ENCODE data around the gene LAMTOR4.
"Not testable (repeated sequence)": the region's sequence is repeated elsewhere in the genome, so short reads cannot be mapped to it uniquely, and the experiment has no call there.

Gene LAMTOR4

GRCh38 chr7:100171087-100171681, 22.5 kb downstream of the LAMTOR4 start:
- no peak for DNase-seq (ENCODE audit: low read depth)

DNA sequence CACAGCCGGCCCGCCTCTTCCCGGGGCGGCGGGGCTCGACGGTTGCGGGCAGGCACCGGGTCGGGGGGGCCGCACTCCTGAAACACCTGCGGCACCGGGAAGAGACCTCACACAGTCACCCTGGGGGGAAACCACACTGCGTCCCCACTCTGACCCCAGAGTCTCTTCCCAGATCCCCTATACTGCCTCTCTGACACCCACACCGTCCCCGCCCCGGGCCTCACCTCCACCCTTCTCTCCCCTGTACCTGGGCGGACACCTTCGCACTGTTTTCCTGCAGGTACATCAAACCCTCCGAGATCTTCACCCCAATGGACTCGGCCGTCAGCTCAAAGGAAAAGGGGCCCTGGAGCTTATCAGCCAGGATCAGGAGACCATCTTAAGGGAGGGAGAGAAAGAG, 23.1 kb downstream of the LAMTOR4 start:
- no peak for DNase-seq (ENCODE audit: low read depth)

DNA sequence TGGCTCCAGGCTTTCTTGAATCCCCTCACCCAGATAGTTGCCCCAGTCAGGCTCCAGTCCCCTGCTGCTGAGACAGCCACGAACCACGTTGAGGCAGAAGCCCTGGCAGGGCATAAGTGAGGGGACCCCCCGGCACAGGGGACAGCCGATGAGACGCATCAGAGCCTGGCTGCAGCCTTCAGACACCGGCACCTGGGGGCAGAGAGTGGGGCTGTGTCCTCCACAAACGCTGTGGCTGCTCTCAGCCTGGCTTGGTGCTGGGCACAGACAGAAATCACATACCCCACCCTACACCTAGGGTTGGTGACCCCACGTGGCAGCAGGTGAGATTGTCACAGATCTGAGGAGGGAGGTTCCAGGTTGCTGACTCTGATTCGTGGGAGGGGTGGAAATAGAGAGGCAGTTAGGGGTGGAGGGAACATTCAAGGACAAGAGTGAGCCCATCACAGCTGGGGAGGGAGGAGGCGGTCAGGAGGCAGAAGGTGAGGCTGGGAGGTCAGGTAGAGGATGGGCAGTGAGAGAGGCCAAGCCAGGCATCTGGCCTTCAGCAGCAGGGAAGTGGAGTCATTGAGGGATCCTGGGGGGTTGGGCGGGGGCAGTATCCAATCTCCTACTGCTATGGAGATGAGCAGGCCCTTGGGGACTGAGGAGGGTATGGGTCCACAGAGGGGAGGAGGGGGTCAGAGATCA, 25.2 kb downstream of the LAMTOR4 start:
- no peak for DNase-seq (ENCODE audit: low read depth)

DNA sequence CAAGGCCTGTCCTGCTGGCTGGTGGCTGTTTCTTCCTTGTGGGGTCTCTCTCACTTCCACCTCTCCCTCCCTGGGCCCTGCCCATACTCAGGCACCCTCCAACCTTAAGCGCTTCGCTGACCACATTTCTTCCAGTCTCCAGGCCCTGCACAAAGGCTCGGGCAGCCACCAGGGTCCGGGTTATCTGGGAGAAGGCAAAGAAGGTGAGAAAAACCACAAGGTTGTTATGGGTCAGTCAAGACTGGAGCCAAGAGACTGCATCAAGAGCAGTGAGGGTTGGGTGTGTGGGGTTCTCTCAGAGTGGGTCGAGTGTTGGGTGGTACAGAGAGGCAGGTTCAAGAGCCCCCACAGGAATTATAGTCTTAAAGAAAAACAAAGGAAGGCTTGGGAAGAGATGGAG, 25.9 kb downstream of the LAMTOR4 start:
- DNase-seq (ENCODE audit: low read depth): no peak

DNA sequence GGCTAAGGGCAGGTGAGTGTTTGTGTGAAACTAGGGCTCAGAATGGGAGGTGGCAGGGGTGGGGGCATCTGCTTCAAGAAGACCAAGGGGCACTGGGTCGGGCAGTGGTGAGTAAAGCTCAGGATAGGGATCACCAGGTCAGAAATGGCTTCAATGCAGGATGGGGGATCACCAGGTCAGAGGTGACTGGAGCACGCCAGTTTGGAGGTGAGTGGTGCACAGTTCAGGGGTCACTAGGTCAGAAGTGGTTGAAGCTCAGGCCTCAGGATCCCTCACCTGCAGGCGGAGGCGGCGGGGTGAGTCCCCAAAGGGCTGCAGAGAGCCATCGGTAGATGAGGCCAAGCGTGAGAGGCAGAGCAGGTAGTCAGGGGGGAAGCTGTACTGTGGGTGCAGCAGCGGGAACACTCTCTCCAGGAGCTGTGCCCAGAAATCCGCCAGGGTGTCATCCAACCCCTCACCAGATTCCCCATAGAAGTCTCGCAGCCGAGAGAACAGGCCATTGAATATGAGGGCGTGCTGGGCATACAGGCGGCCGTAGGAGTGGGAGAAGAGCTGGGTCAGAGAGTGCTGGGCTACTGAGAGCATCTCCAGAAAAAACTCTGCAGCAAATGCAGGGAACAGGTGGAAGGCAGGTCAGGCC, 26.7 kb downstream of the LAMTOR4 start:
- no peak for DNase-seq (ENCODE audit: low read depth)

- DNase-seq (ENCODE audit: low read depth): no peak
These were observed 27.7 kb downstream of the LAMTOR4 start for GRCh38 chr7:100176096-100177044.

DNA sequence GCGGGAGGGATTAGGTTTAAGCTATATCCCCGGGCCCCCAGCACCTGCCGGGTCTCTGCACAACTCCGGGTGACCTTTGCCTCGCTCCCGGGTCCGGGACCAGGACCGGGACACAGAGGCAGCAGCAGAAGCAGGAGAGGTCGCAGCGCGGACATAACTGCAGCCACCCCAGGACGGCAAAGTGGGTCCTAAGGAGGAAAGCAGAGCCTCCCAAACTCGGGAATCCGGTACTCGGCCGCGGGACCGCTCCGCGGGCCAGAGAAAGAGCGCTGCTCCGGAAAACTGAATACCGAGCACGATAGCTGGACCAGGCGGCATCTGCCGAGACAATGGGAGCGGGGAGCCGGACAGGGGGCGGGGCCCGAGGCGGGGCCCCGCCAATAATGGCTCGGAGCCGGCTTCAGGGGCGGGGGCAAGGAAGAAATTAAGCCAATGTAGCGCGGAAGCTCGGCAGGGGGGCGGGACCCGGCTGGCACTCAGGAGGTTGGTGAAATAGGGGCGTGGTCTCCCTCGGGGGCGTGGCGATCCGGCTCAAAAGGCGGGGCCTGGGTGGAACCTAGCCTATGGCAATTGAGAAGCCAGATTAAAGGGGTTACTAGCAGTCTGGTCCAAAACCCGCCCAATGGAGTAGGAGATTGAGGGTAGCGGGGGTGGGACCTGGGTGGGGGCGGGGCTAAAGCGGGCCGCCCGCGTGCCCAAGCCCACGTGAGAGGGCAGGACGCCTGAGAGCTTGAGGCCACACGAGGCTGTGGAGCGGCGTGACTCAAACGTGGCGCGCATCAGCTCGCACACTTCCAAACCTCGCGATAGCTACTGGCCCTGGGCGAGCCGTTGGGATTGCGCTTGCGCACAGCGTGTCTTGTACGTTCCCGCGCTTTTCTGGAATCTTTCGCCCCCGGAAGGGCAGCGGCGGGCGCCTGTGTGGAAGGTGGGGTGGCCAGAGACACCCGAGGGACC, 28.6 kb downstream of the LAMTOR4 start, which contains the start of the genes GPC2 and STAG3:
Gene GPC2, minus strand, starts transcription at position 337 of the 957 bp plus-strand sequence. Its CDS starts 182 bp downstream, at position 155.
Gene STAG3, plus strand, starts transcription at position 874 of the 957 bp plus-strand sequence. CDS start 2,639 bp downstream, outside the sequence.
- peak; percentile 90 for DNase-seq (ENCODE audit: low read depth)

GRCh38 chr7:100180084-100180483, 31.4 kb downstream of the LAMTOR4 start:
- DNase-seq (ENCODE audit: low read depth): not testable (repeated sequence)

DNA sequence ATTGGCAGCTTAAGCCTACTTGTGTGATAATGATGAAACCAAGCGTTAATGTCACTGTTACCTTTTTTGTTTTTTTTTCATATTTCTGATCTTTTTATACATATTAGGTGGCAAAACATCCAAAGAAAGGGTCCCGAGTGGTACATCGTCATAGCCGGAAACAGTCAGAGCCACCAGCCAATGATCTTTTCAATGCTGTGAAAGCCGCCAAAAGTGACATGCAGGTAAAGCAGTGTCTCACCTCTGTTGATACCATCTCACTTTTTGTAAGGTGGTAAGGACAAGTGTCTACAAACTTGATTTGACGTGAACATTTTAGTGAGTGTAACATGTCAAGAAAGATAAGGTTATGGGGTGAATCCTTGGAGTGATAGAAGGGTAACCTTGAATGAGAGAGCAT, 33.9 kb downstream of the LAMTOR4 start:
- DNase-seq (ENCODE audit: low read depth): not testable (repeated sequence)

GRCh38 chr7:100183090-100183489, 34.4 kb downstream of the LAMTOR4 start:
- DNase-seq (ENCODE audit: low read depth): not testable (repeated sequence)

GRCh38 chr7:100185726-100186125, 37.0 kb downstream of the LAMTOR4 start:
- DNase-seq (ENCODE audit: low read depth): no peak

DNA sequence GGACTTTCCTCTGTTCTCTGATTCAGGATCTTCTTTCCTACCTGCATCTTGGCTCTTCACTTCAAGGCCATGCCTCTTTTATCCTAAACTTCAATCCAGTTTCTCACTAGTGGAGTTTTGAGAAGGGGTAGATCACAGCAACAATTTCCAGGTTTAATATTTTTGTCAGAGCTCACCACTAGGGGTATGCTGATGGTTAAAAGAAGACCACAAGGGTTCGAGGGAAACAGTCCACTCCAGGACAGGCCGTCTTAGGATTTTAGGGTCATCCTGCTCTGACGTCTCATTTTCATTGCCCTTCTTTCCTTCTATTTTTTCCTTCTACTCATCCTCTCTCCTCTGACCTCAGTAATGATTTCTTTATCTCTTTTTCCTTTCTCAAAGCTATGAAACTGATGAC, 40.3 kb downstream of the LAMTOR4 start:
- no peak for DNase-seq (ENCODE audit: low read depth)

- no peak for DNase-seq (ENCODE audit: low read depth)
These were observed 41.5 kb downstream of the LAMTOR4 start for GRCh38 chr7:100190048-100190711.

DNA sequence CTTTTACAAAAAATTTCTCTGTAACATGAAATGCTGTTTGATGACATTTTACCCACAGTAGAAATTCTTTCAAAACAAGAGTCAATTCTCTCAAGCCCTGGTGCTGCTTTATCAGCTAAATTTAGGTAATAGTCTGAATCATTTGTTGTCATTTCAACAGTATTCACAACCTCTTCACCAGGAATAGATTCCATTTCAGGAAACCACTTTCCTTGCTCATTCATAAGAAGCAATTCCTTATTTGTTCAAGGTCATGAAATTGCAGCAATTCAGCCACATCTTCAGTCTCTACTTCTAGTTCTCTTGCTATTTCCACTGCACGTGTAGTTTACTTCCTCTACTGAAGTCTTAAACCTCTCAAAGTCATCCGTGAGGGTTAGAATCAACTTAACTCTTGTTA, 43.1 kb downstream of the LAMTOR4 start:
- no peak for DNase-seq (ENCODE audit: low read depth)

- not testable (repeated sequence) for DNase-seq (ENCODE audit: low read depth)
These were observed 43.7 kb downstream of the LAMTOR4 start for GRCh38 chr7:100192281-100192862.

DNA sequence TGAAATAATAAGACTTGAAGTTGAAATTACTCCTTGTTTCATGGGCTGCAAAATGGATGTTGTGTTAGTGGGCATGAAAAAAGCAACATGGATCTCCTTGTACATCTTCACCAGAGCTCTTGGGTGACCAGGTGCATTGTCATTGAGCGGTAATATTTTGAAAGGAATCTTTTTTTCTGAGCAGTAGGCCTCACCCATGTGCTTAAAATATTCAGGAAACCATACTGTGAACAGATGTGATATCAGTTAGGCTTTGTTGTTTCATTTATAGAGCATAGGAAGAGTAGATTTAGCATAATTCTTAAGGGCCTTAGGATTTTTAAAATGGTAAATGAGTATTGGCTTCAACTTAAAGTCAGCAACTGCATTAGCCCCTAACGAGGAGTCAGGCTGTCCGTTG, 44.3 kb downstream of the LAMTOR4 start:
- DNase-seq (ENCODE audit: low read depth): no peak

GRCh38 chr7:100195222-100195621, 46.5 kb downstream of the LAMTOR4 start:
- no peak for DNase-seq (ENCODE audit: low read depth)

DNA sequence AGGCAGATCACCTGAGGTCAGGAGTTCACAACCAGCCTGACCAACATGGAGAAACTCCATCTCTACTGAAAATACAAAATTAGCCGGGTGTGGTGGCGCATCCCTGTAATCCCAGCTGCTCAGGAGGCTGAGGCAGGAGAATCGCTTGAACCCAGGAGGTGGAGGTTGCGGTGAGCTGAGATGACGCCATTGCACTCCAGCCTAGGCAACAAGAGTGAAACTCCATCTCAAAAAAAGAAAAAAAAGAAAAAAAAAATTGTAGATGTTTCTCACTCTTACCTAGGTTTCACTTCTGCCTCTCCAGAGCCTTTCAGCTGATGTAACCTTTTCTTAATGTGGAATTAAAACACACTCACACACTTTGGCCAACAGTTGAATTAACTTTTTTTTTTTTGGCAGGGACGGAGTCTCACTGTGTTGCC, 47.2 kb downstream of the LAMTOR4 start:
- DNase-seq (ENCODE audit: low read depth): not testable (repeated sequence)

GRCh38 chr7:100198266-100198665, 49.5 kb downstream of the LAMTOR4 start:
- no peak for DNase-seq (ENCODE audit: low read depth)

GRCh38 chr7:100200693-100201092, 52.0 kb downstream of the LAMTOR4 start:
- DNase-seq (ENCODE audit: low read depth): no peak
